Measurements from ENCODE around the gene AKAP17A.
"Not testable (repeated sequence)": the region's sequence is repeated elsewhere in the genome, so short reads cannot be mapped to it uniquely, and the experiment has no call there.

Gene AKAP17A

DNA sequence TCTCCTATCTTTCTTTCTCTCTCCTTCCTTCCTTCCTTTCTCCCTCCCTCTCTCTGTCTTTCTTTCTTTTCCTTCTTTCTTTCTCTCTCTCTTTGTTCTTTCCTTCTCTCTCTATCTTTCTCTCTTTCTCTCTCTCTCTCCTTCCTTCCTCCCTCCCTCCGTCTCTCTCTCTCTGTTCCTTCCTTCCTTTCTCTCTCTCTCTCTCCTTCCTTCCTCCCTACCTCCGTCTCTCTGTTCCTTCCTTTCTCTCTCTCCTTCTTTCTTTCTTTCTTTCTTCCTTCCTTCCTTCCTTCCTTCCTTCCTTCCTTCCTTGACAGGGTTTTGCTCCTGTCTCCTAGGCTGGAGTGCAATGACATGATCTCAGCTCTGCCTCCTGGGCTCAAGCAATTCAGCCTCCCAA, 30.2 kb upstream of the AKAP17A start:
- H2BK5ac ChIP-seq (ENCODE audit: low read length) = no peak overlapping the region
- H4K5ac ChIP-seq (ENCODE audit: low read length) = no peak overlapping the region
- no peak overlapping the region for H3K56ac ChIP-seq (ENCODE audit: low read length)
- H3K4me2 ChIP-seq (ENCODE audit: low read length) = no peak overlapping the region
- H4K8ac ChIP-seq (ENCODE audit: low read depth, low read length) = no peak overlapping the region
- no peak overlapping the region for H2BK15ac ChIP-seq (replicated peaks; ENCODE audit: low read depth)
- H3K27ac ChIP-seq (ENCODE audit: low read depth, low read length) = no peak overlapping the region
- DNase-seq = no peak
- H2AK5ac ChIP-seq (ENCODE audit: low read length) = no peak overlapping the region
- H3K79me1 ChIP-seq (ENCODE audit: low read length) = no peaks in the 10 kb centered on the region
- no peak overlapping the region for H3K23ac ChIP-seq (ENCODE audit: low read length)
- H3K18ac ChIP-seq (ENCODE audit: low read length) = no peak overlapping the region
- H3K27me3 ChIP-seq (ENCODE audit: insufficient read depth, low read length, poor library complexity) = no peaks in the 10 kb centered on the region
- no peaks in the 10 kb centered on the region for H3K36me3 ChIP-seq (ENCODE audit: control insufficient read depth, insufficient read depth, low read length)
- H3K9ac ChIP-seq (ENCODE audit: low read length) = no peak overlapping the region
- no peaks in the 10 kb centered on the region for H3K79me2 ChIP-seq (ENCODE audit: control insufficient read depth, insufficient read depth, low read length)
- H2BK120ac ChIP-seq (ENCODE audit: low read depth, low read length) = no peak overlapping the region
- whole genome bisulfite sequencing (ENCODE audit: extremely low coverage, insufficient coverage, low lambda C conversion rate) = no CpG with 5 or more reads among the region's 2 CpGs
- no peak overlapping the region for H3K4me3 ChIP-seq (ENCODE audit: low read length)
- H3K4me1 ChIP-seq (ENCODE audit: control insufficient read depth, low read depth, low read length) = no peaks in the 10 kb centered on the region
- H3K4ac ChIP-seq (ENCODE audit: low read depth, low read length) = no peak overlapping the region

- H2BK5ac ChIP-seq (ENCODE audit: low read length); H4K8ac ChIP-seq (ENCODE audit: low read depth, low read length); H3K4me2 ChIP-seq (ENCODE audit: low read length); DNase-seq; H3K27ac ChIP-seq (ENCODE audit: low read depth, low read length); H3K27me3 ChIP-seq (ENCODE audit: insufficient read depth, low read length, poor library complexity); H2BK15ac ChIP-seq (replicated peaks; ENCODE audit: low read depth); H3K23ac ChIP-seq (ENCODE audit: low read length); H2BK120ac ChIP-seq (ENCODE audit: low read depth, low read length); H3K79me2 ChIP-seq (ENCODE audit: control insufficient read depth, insufficient read depth, low read length); H2AK5ac ChIP-seq (ENCODE audit: low read length); H3K9ac ChIP-seq (ENCODE audit: low read length); H3K4ac ChIP-seq (ENCODE audit: low read depth, low read length); H3K36me3 ChIP-seq (ENCODE audit: control insufficient read depth, insufficient read depth, low read length); H3K4me3 ChIP-seq (ENCODE audit: low read length); H3K4me1 ChIP-seq (ENCODE audit: control insufficient read depth, low read depth, low read length); H4K5ac ChIP-seq (ENCODE audit: low read length); H3K79me1 ChIP-seq (ENCODE audit: low read length); H3K56ac ChIP-seq (ENCODE audit: low read length); H3K18ac ChIP-seq (ENCODE audit: low read length): not testable (repeated sequence)
- no CpG with 5 or more reads among the region's 7 CpGs for WGBS (ENCODE audit: extremely low coverage, insufficient coverage, low lambda C conversion rate)
These were observed 27.3 kb upstream of the AKAP17A start for GRCh38 chrX:1564077-1564476.

DNA sequence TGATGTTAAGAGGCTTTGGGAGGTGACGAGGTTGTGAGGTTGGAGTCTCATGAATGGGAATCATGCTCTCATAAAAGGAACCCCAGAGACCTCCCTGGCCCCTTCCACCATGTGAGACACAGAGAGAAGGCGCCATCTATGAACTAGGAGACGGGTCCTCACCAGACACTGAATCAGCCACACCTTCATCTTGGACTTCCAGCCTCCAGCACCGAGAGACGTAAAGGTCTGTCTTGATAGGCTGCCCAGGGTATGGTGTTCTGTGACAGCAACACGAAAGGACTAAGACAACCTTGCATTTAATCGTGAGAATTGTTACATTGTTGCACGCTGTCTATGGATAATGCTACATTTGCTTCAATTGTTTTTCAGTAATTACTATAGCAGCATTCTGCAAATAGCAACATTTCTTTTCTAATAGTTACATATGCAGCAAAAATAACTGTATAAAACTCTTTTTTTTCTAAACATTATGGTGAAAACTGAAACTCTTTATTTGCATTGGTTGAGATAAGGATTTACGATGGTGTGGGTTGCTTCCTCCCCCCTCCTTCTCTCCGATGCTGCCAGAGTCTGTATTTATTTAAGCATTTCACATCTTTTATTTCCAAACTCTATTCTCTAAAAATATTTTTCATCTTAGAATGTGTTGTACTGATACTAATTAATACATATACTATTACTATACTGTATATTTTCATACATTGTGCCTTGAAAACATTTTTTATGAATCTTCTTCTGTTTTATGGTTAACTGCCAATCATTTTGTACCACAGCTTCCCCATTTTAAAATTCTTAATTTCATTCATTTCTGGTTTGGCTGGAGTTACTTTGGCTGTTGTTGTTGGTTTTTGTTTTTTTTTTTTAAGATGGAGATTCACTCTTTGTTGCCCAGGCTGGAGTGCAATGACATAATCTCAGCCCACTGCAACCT, 26.4 kb upstream of the AKAP17A start:
- no peak overlapping the region for H3K27ac ChIP-seq (ENCODE audit: low read depth, low read length)
- no peak overlapping the region for H3K4ac ChIP-seq (ENCODE audit: low read depth, low read length)
- H2BK15ac ChIP-seq (replicated peaks; ENCODE audit: low read depth) = no peak overlapping the region
- no peak overlapping the region for H4K8ac ChIP-seq (ENCODE audit: low read depth, low read length)
- H2BK5ac ChIP-seq (ENCODE audit: low read length) = no peak overlapping the region
- H2BK120ac ChIP-seq (ENCODE audit: low read depth, low read length) = no peak overlapping the region
- H3K36me3 ChIP-seq (ENCODE audit: control insufficient read depth, insufficient read depth, low read length) = no peaks in the 10 kb centered on the region
- H4K5ac ChIP-seq (ENCODE audit: low read length) = no peak overlapping the region
- H3K4me3 ChIP-seq (ENCODE audit: low read length) = no peak overlapping the region
- no peaks in the 10 kb centered on the region for H3K27me3 ChIP-seq (ENCODE audit: insufficient read depth, low read length, poor library complexity)
- no peak overlapping the region for H2AK5ac ChIP-seq (ENCODE audit: low read length)
- no peak overlapping the region for H3K56ac ChIP-seq (ENCODE audit: low read length)
- H3K79me2 ChIP-seq (ENCODE audit: control insufficient read depth, insufficient read depth, low read length) = no peaks in the 10 kb centered on the region
- no peaks in the 10 kb centered on the region for H3K79me1 ChIP-seq (ENCODE audit: low read length)
- WGBS (ENCODE audit: extremely low coverage, insufficient coverage, low lambda C conversion rate) = no CpG with 5 or more reads among the region's 10 CpGs
- DNase-seq = no peak
- no peaks in the 10 kb centered on the region for H3K4me1 ChIP-seq (ENCODE audit: control insufficient read depth, low read depth, low read length)
- H3K18ac ChIP-seq (ENCODE audit: low read length) = no peak overlapping the region
- H3K4me2 ChIP-seq (ENCODE audit: low read length) = no peak overlapping the region
- no peak overlapping the region for H3K23ac ChIP-seq (ENCODE audit: low read length)
- no peak overlapping the region for H3K9ac ChIP-seq (ENCODE audit: low read length)

DNA sequence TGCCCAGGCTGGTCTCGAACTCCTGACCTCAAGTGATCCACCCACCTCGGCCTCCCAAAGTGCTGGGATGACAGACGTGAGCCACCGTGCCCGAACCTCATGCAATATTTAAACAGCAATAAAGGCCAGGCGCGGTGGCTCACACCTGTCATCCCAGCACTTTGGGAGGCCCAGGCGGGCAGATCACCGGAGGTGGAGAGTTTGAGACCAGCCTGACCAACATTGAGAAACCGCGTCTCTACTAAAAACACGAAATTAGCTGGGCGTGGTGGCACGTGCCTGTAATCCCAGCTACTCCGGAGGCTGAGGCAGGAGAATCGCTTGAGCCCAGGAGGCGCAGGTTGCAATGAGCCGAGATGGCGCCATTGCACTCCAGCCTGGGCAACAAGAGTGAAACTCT, 17.2 kb upstream of the AKAP17A start:
- H3K4me1 ChIP-seq (ENCODE audit: control insufficient read depth, low read depth, low read length); H3K4me3 ChIP-seq (ENCODE audit: low read length); H3K56ac ChIP-seq (ENCODE audit: low read length); H3K27ac ChIP-seq (ENCODE audit: low read depth, low read length); H2AK5ac ChIP-seq (ENCODE audit: low read length); H3K36me3 ChIP-seq (ENCODE audit: control insufficient read depth, insufficient read depth, low read length); H2BK15ac ChIP-seq (replicated peaks; ENCODE audit: low read depth); H3K4ac ChIP-seq (ENCODE audit: low read depth, low read length); H2BK5ac ChIP-seq (ENCODE audit: low read length); H4K8ac ChIP-seq (ENCODE audit: low read depth, low read length); H4K5ac ChIP-seq (ENCODE audit: low read length); H2BK120ac ChIP-seq (ENCODE audit: low read depth, low read length); H3K79me1 ChIP-seq (ENCODE audit: low read length); H3K79me2 ChIP-seq (ENCODE audit: control insufficient read depth, insufficient read depth, low read length); DNase-seq; H3K23ac ChIP-seq (ENCODE audit: low read length); H3K27me3 ChIP-seq (ENCODE audit: insufficient read depth, low read length, poor library complexity); H3K18ac ChIP-seq (ENCODE audit: low read length); H3K4me2 ChIP-seq (ENCODE audit: low read length); H3K9ac ChIP-seq (ENCODE audit: low read length): not testable (repeated sequence)
- no CpG with 5 or more reads among the region's 19 CpGs for WGBS (ENCODE audit: extremely low coverage, insufficient coverage, low lambda C conversion rate)

GRCh38 chrX:1576201-1576992, 15.0 kb upstream of the AKAP17A start:
- DNase-seq = no peak
- Histone ChIP-seq H3K4me2 (ENCODE audit: low read length) (no peak overlapping the region), H3K27ac (ENCODE audit: low read depth, low read length) (no peak overlapping the region), H4K8ac (ENCODE audit: low read depth, low read length) (no peak overlapping the region), H3K4me3 (ENCODE audit: low read length) (no peak overlapping the region), H3K23ac (ENCODE audit: low read length) (no peak overlapping the region), H2AK5ac (ENCODE audit: low read length) (no peak overlapping the region), H4K5ac (ENCODE audit: low read length) (no peak overlapping the region), H2BK15ac (replicated peaks; ENCODE audit: low read depth) (no peak overlapping the region), H2BK120ac (ENCODE audit: low read depth, low read length) (no peak overlapping the region), H3K4me1 (ENCODE audit: control insufficient read depth, low read depth, low read length) (no peaks in the 10 kb centered on the region), H3K4ac (ENCODE audit: low read depth, low read length) (no peak overlapping the region), H2BK5ac (ENCODE audit: low read length) (no peak overlapping the region), H3K36me3 (ENCODE audit: control insufficient read depth, insufficient read depth, low read length) (no peaks in the 10 kb centered on the region), H3K27me3 (ENCODE audit: insufficient read depth, low read length, poor library complexity) (no peaks in the 10 kb centered on the region), H3K18ac (ENCODE audit: low read length) (no peak overlapping the region), H3K9ac (ENCODE audit: low read length) (no peak overlapping the region), H3K56ac (ENCODE audit: low read length) (no peak overlapping the region), H3K79me1 (ENCODE audit: low read length) (no peaks in the 10 kb centered on the region), H3K79me2 (ENCODE audit: control insufficient read depth, insufficient read depth, low read length) (no peaks in the 10 kb centered on the region)
- WGBS (ENCODE audit: extremely low coverage, insufficient coverage, low lambda C conversion rate) = no CpG with 5 or more reads among the region's 6 CpGs

All from mesendoderm (in vitro differentiated cells).